A549 (cell line): ENCODE results near the gene PAM16.

Experiments
- CTCF ChIP-seq: fragments of >200 bp; sonication (Bioruptor Twin); formaldehyde crosslinking; IDR thresholded peaks from 3 replicates; pipeline ENCODE4 v1.5.1; 2016
- EP300 ChIP-seq, 2 experiments: fragments of >200 bp; sonication (Bioruptor Twin); formaldehyde crosslinking; IDR thresholded peaks; 2 replicates in 1 of 2; 3 replicates in 1 of 2; pipeline ENCODE4 v1.6.1; 2016 to 2017
- HOXA7 ChIP-seq: fragments of 250-450 bp; sonication (Bioruptor Pico); IDR thresholded peaks from 2 replicates; pipeline ENCODE4 v1.5.0; 2020; ENCODE audit warnings: mild to moderate bottlenecking, moderate library complexity
- POLR2A ChIP-seq: IDR thresholded peaks from 2 replicates; pipeline ENCODE4 v1.6.1; 2012; ENCODE audit warnings: mild to moderate bottlenecking, low read length
- RAD21 ChIP-seq, 2 experiments: fragments of >200 bp in 1 of 2; sonication (Bioruptor Twin) in 1 of 2; formaldehyde crosslinking in 1 of 2; IDR thresholded peaks in 1 of 2; conservative IDR thresholded peaks in 1 of 2; 2 replicates in 1 of 2; 3 replicates in 1 of 2; pipeline ENCODE4 v1.6.1; 2012 to 2018; ENCODE audit warnings: inconsistent platforms in 1 of 2
- TP53 ChIP-seq: fragments of 250-450 bp; sonication (Bioruptor Pico); IDR thresholded peaks from 2 replicates; pipeline ENCODE4 v1.5.0; 2021; ENCODE audit warnings: mild to moderate bottlenecking, moderate library complexity
- TF ChIP-seq, protein P1 (sequence below): IDR thresholded peaks from 2 replicates; pipeline ENCODE4 v1.6.1; 2012

GRCh38 chr16:4342866-4343744 is 8.0 kb downstream of the PAM16 start:
- TF ChIP-seq CTCF (no peak), EP300 (IDR thresholded peaks at IDR 0.05) (no peak), RAD21 (conservative IDR thresholded peaks at IDR 0.05 in 1 of 2, IDR thresholded peaks at IDR 0.05 in 1 of 2) (no peak), POLR2A (no peak), TP53 (no peak), HOXA7 (no peak)
- TF ChIP-seq, protein P1, sequence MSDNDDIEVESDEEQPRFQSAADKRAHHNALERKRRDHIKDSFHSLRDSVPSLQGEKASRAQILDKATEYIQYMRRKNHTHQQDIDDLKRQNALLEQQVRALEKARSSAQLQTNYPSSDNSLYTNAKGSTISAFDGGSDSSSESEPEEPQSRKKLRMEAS = no peak
